ENCODE data around the gene SH3RF3. TPM values are rescaled to one million over a fixed set of nuclear protein-coding genes. Genes with fewer than 3 reads are reported as not detected.
A peak's percentile ranks its signal among the peaks of the same experiment; 100 is the strongest.

The SH3RF3 gene
- total and polyA plus RNA-seq, 3 experiments from 2014 or later: 0.24 to 0.31 (median 0.27) TPM

DNA sequence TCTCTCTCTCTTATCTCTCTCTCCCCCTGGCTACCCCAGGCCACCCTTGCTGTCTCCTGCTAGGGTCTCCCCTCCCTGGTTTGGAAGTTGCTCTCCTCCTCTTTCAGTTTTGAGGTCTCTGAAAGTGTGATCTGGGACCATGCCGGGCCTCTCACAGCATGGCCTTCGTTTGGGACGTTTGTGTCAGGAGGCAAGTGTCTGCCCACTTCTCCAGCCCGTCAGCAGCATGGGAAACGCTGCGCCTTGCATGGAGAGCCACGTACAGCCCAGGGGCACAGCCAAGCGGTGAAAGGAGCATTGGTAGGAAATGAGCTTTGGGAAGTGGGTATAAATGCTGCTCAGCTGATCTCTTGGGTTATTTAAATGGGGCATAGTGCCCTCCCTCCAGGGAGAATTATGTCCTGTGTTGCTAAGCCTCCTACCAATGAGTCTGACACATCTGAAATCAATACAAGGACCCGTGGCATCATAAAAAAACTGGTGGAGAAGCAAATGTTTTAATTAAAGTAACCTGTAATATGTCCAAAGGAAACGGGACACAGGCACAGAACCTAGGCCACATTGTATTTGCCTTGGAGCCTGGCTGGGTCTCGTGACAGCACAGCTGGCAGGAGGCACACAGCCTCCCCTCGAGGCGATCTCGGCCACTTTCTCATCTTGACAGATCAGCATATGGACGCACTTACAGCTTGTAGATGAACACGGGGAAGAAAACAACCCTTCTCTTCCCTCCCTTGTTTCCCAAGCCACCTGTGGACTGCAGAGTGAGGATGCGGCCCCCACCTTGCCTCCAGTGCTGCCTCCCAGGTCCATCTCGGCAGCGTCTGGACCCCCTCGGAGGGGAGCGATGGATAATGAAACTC, 72.7 kb downstream of the SH3RF3 start:
- H3K27me3 Mint-ChIP-seq: peaks cover 10 to 25% of the 10 kb centered on the region in 2 donors
- ChIA-PET POLR2A (no interaction called here), CTCF (no interaction called here)
- H3K9me3 ChIP-seq (ENCODE audit: low read length): no peaks in the 10 kb centered on the region
- H3K27me3 ChIP-seq (ENCODE audit: insufficient read depth, low read length, poor library complexity, severe bottlenecking): no peaks in the 10 kb centered on the region
- no peaks in the 10 kb centered on the region for H3K36me3 ChIP-seq (ENCODE audit: insufficient read depth, low read length)
- H3K4me1 ChIP-seq (ENCODE audit: insufficient read depth, low read length): no peaks in the 10 kb centered on the region
- H3K27ac Mint-ChIP-seq: peak overlapping the region in 1 of 8 donors; percentile 93
- H3K4me3 ChIP-seq (ENCODE audit: low read length): no peak overlapping the region
- peaks cover 0 to 6% (median 0%) of the 10 kb centered on the region in 3 donors for H3K4me1 Mint-ChIP-seq
- H3K36me3 Mint-ChIP-seq: no peaks in the 10 kb centered on the region
- no peak overlapping the region for H3K27ac ChIP-seq (ENCODE audit: low read depth, low read length)
- no peak overlapping the region for H3K4me3 Mint-ChIP-seq
- no peak for DNase-seq
- H3K9me3 Mint-ChIP-seq: no peaks in the 10 kb centered on the region

DNA sequence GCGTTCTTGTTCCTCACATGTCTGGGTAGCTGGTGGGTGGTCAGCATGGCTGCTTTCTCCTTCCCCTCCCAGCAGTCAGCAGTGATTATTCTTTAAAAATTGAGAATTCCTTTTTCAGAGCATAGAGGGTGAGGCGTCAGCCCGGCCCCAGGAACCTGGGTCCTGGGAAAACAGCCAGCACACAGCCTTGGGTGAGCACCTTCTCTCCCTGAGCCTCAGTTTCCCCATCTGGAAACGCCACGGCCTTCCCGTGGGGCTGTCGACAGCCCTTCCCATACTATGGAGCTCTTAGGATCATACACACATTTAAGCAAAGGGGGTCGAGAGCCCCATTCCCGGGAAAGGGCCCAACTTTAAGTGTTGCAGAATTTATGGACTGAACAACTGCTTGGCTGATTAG, 73.5 kb downstream of the SH3RF3 start:
- no peak overlapping the region for H3K27ac Mint-ChIP-seq
- Histone ChIP-seq H3K9me3 (ENCODE audit: low read length) (no peaks in the 10 kb centered on the region), H3K27me3 (ENCODE audit: insufficient read depth, low read length, poor library complexity, severe bottlenecking) (no peaks in the 10 kb centered on the region), H3K4me1 (ENCODE audit: insufficient read depth, low read length) (no peaks in the 10 kb centered on the region), H3K27ac (ENCODE audit: low read depth, low read length) (no peak overlapping the region), H3K36me3 (ENCODE audit: insufficient read depth, low read length) (no peaks in the 10 kb centered on the region), H3K4me3 (ENCODE audit: low read length) (no peak overlapping the region)
- H3K4me1 Mint-ChIP-seq: peaks cover 0 to 6% (median 4%) of the 10 kb centered on the region in 3 donors
- H3K36me3 Mint-ChIP-seq: no peaks in the 10 kb centered on the region
- ChIA-PET CTCF (no interaction called here), POLR2A (no interaction called here)
- H3K9me3 Mint-ChIP-seq: no peaks in the 10 kb centered on the region
- H3K27me3 Mint-ChIP-seq: peaks cover 7 to 25% of the 10 kb centered on the region in 2 donors
- no peak overlapping the region for H3K4me3 Mint-ChIP-seq
- DNase-seq: no peak

- H3K36me3 Mint-ChIP-seq: no peaks in the 10 kb centered on the region
- H3K9me3 ChIP-seq (ENCODE audit: low read length): no peaks in the 10 kb centered on the region
- peaks cover 0 to 2% (median 0%) of the 10 kb centered on the region in 5 donors for H3K9me3 Mint-ChIP-seq
- no peak overlapping the region for H3K27ac ChIP-seq (ENCODE audit: low read depth, low read length)
- H3K27me3 Mint-ChIP-seq: peaks cover 7 to 27% of the 10 kb centered on the region in 2 donors
- H3K36me3 ChIP-seq (ENCODE audit: insufficient read depth, low read length): no peaks in the 10 kb centered on the region
- H3K27me3 ChIP-seq (ENCODE audit: insufficient read depth, low read length, poor library complexity, severe bottlenecking): no peaks in the 10 kb centered on the region
- no peak overlapping the region for H3K4me3 Mint-ChIP-seq
- H3K4me3 ChIP-seq (ENCODE audit: low read length): no peak overlapping the region
- H3K27ac Mint-ChIP-seq: no peak overlapping the region
- CTCF ChIA-PET: no interaction called here
- no peak for DNase-seq
- H3K4me1 Mint-ChIP-seq: peaks cover 0 to 6% (median 4%) of the 10 kb centered on the region in 3 donors
- H3K4me1 ChIP-seq (ENCODE audit: insufficient read depth, low read length): no peaks in the 10 kb centered on the region
- POLR2A ChIA-PET: no interaction called here
These were observed 74.4 kb downstream of the SH3RF3 start for GRCh38 chr2:109203246-109204011.

DNA sequence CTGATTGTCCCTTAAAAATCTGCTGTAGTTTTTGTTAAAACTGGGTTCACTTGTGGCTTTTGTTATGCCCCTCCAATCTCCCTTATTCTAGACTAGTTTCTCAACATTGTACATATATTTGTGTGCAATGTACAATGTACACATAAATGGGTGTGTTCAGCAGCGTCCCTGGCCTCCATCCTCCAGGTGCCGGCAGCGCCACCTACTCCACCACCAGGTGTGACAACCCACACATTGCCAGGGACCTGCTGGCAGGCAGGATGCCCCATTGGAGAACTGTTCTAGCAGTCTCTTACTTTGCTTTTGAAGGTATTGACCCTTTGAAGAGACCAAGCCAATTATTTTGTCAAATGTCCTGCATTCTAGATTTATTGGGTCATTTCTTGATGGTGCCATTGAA, 75.4 kb downstream of the SH3RF3 start:
- no peak for DNase-seq
- ChIA-PET CTCF (no interaction called here), POLR2A (no interaction called here)
- H3K36me3 ChIP-seq (ENCODE audit: insufficient read depth, low read length): no peaks in the 10 kb centered on the region
- H3K4me3 ChIP-seq (ENCODE audit: low read length): no peak overlapping the region
- H3K4me3 Mint-ChIP-seq: peak overlapping the region in 2 of 7 donors; percentile 11 to 13
- H3K27me3 ChIP-seq (ENCODE audit: insufficient read depth, low read length, poor library complexity, severe bottlenecking): no peaks in the 10 kb centered on the region
- H3K27ac Mint-ChIP-seq: no peak overlapping the region
- no peak overlapping the region for H3K27ac ChIP-seq (ENCODE audit: low read depth, low read length)
- H3K36me3 Mint-ChIP-seq: no peaks in the 10 kb centered on the region
- no peaks in the 10 kb centered on the region for H3K9me3 ChIP-seq (ENCODE audit: low read length)
- H3K9me3 Mint-ChIP-seq: peaks cover 0 to 5% (median 0%) of the 10 kb centered on the region in 5 donors
- peaks cover 0 to 6% (median 4%) of the 10 kb centered on the region in 3 donors for H3K4me1 Mint-ChIP-seq
- peaks cover 7 to 36% of the 10 kb centered on the region in 2 donors for H3K27me3 Mint-ChIP-seq
- H3K4me1 ChIP-seq (ENCODE audit: insufficient read depth, low read length): no peaks in the 10 kb centered on the region

DNA sequence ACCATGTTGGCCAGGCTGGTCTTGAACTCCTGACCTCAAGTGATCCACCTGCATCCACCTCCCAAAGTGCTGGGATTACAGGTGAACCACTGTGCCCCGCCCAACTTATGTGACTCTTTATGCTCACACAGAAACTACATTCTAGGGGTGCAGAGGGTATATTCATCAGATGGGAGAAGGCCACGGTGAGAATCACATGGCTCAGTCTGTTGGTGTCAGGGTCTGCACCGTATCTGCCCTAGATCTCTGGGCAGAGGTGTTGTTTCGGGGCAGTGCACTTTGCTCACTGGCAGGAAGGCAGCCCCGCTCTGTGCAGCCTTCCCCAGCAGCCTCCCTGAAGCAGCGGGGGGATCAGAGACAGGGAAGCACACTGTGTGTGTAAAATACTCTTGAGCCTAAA, 76.4 kb downstream of the SH3RF3 start:
- Mint-ChIP-seq H3K4me3 (peak overlapping the region in 2 of 7 donors; percentile 39 to 57), H3K9me3 (peaks cover 0 to 5% (median 0%) of the 10 kb centered on the region in 5 donors), H3K27ac (peak overlapping the region in 2 of 8 donors; percentile 9 to 73), H3K4me1 (peaks cover 0 to 6% (median 4%) of the 10 kb centered on the region in 3 donors), H3K36me3 (no peaks in the 10 kb centered on the region), H3K27me3 (peaks cover 12 to 46% of the 10 kb centered on the region in 2 donors)
- H3K36me3 ChIP-seq (ENCODE audit: insufficient read depth, low read length): no peaks in the 10 kb centered on the region
- CTCF ChIA-PET: no interaction called here
- no peak overlapping the region for H3K27ac ChIP-seq (ENCODE audit: low read depth, low read length)
- DNase-seq: peak in 2 of 5 donors; percentile 18 to 25
- no peaks in the 10 kb centered on the region for H3K4me1 ChIP-seq (ENCODE audit: insufficient read depth, low read length)
- POLR2A ChIA-PET: no interaction called here
- H3K27me3 ChIP-seq (ENCODE audit: insufficient read depth, low read length, poor library complexity, severe bottlenecking): no peaks in the 10 kb centered on the region
- H3K4me3 ChIP-seq (ENCODE audit: low read length): no peak overlapping the region
- H3K9me3 ChIP-seq (ENCODE audit: low read length): no peaks in the 10 kb centered on the region

DNA sequence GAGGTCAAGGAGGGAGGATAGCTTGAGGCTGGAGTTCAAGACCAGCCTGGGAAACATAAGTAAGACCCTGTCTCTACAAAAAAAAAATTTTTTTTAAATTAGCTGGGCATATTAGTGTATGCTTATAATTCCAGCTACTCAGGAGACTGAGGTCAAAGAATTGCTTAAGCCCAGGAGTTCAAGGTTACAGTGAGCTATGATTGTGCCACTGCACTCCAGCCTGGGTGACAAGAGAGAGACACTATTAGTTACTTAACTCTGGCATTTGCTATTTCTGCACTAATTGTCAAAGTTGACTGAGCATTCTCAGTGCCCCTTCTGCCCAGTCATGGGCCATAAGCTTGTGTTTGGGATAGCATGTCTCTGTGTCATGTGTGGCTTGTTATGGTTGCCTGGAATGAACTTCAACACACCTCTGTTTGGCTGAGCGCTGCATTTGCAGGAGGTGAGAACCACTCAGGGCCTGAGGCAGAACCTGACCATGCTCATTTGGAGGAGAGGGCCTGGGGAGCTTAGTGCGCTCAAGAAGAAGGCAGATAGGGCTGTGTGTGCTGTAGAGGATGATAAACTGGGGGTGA, 77.7 kb downstream of the SH3RF3 start:
- Mint-ChIP-seq H3K9me3 (peaks cover 0 to 5% (median 0%) of the 10 kb centered on the region in 5 donors), H3K27me3 (peaks cover 17 to 52% of the 10 kb centered on the region in 2 donors), H3K4me1 (peaks cover 0 to 10% (median 9%) of the 10 kb centered on the region in 3 donors), H3K36me3 (no peaks in the 10 kb centered on the region), H3K27ac (peak overlapping the region in 1 of 8 donors; percentile 19), H3K4me3 (no peak overlapping the region)
- CTCF ChIA-PET: interaction anchor here (1.2 kb wide), 1 partner anchor 9 kb away, joined by 3 read pairs; no protein-coding TSS in a partner anchor
- H3K36me3 ChIP-seq (ENCODE audit: insufficient read depth, low read length): no peaks in the 10 kb centered on the region
- no peaks in the 10 kb centered on the region for H3K27me3 ChIP-seq (ENCODE audit: insufficient read depth, low read length, poor library complexity, severe bottlenecking)
- no peaks in the 10 kb centered on the region for H3K9me3 ChIP-seq (ENCODE audit: low read length)
- H3K27ac ChIP-seq (ENCODE audit: low read depth, low read length): no peak overlapping the region
- no peak for DNase-seq
- POLR2A ChIA-PET: no interaction called here
- H3K4me1 ChIP-seq (ENCODE audit: insufficient read depth, low read length): no peaks in the 10 kb centered on the region
- no peak overlapping the region for H3K4me3 ChIP-seq (ENCODE audit: low read length)

DNA sequence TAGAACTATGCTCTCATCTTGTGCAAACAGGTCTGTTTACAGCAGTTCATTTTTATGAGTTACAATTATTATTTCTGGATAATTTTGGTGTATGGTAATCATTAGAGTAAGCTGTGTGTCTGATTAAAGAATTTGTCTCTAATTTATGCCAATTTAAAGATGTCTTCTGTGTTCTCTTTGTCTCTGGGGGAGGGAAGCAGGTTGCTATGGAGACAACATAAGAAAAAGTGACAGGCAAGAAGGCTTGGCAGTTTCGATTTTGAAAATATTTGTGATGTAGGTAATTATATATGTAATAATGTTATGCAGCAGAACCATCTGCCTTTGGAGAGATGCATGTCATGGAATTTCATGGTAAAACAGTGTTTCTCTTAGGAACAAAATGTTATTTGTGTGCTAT, 78.2 kb downstream of the SH3RF3 start:
- DNase-seq: no peak
- Histone ChIP-seq H3K36me3 (ENCODE audit: insufficient read depth, low read length) (no peaks in the 10 kb centered on the region), H3K27me3 (ENCODE audit: insufficient read depth, low read length, poor library complexity, severe bottlenecking) (no peaks in the 10 kb centered on the region), H3K27ac (ENCODE audit: low read depth, low read length) (no peak overlapping the region), H3K4me3 (ENCODE audit: low read length) (no peak overlapping the region), H3K9me3 (ENCODE audit: low read length) (no peaks in the 10 kb centered on the region), H3K4me1 (ENCODE audit: insufficient read depth, low read length) (no peaks in the 10 kb centered on the region)
- Mint-ChIP-seq H3K9me3 (peaks cover 0 to 5% (median 0%) of the 10 kb centered on the region in 5 donors), H3K36me3 (no peaks in the 10 kb centered on the region), H3K4me1 (peaks cover 0 to 10% (median 9%) of the 10 kb centered on the region in 3 donors), H3K27me3 (peaks cover 19 to 55% of the 10 kb centered on the region in 2 donors), H3K4me3 (no peak overlapping the region), H3K27ac (peak overlapping the region in 1 of 8 donors; percentile 19)
- ChIA-PET POLR2A (no interaction called here), CTCF (interaction anchor here (1.2 kb wide), 1 partner anchor 9 kb away, joined by 3 read pairs; no protein-coding TSS in a partner anchor)

Data from CD8-positive, alpha-beta memory T cell (primary cell).